GM21528 (cell line): ENCODE data around the gene ZBTB9.

ENCODE experiments used
- ATAC-seq: cut with Tn5 transposase; IDR thresholded peaks from one replicate; pipeline ENCODE4 v1.9.1; 2021; ENCODE audit warnings: mild to moderate bottlenecking, moderate library complexity; ENCODE audit not compliant: unreplicated experiment, low FRiP score

ZBTB9 gene

GRCh38 chr6:33454009-33454946, at the start of gene ZBTB9:
Gene ZBTB9 (plus strand): TSS chr6:33454576. CDS start chr6:33455101, 525 bp downstream.
- ATAC-seq = peak; percentile 96

- ATAC-seq = no peak
Observed at GRCh38 chr6:33404884-33405283, 49.5 kb upstream of the ZBTB9 start.

DNA sequence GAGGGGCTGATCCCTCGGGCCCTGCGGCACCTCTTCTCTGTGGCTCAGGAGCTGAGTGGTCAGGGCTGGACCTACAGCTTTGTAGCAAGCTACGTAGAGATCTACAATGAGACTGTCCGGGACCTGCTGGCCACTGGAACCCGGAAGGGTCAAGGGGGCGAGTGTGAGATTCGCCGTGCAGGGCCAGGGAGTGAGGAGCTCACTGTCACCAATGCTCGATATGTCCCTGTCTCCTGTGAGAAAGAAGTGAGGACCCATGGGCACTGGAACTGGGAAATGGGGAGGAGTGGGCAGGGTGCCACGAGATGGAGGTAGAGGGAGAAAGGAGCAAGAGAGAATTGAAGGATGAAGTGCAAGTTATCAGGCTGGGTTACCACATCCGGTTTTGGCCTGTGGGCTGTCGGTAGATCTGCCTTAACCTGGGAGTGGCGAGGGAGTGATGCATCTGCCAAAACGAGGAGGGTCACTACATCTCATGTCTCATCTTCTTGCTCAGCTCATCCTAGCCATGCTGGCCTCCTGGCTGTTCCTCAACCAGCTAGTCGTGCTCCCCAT, 48.9 kb upstream of the ZBTB9 start:
- no peak for ATAC-seq

DNA sequence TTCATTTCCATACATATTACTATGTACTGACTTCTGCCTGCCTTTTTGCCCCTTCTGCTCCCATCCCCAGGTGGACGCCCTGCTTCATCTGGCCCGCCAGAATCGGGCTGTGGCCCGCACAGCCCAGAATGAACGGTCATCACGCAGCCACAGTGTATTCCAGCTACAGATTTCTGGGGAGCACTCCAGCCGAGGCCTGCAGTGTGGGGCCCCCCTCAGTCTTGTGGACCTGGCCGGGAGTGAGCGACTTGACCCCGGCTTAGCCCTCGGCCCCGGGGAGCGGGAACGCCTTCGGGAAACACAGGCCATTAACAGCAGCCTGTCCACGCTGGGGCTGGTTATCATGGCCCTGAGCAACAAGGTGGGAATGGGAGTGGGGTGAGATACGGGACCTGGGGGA, 48.2 kb upstream of the ZBTB9 start:
- ATAC-seq = no peak

DNA sequence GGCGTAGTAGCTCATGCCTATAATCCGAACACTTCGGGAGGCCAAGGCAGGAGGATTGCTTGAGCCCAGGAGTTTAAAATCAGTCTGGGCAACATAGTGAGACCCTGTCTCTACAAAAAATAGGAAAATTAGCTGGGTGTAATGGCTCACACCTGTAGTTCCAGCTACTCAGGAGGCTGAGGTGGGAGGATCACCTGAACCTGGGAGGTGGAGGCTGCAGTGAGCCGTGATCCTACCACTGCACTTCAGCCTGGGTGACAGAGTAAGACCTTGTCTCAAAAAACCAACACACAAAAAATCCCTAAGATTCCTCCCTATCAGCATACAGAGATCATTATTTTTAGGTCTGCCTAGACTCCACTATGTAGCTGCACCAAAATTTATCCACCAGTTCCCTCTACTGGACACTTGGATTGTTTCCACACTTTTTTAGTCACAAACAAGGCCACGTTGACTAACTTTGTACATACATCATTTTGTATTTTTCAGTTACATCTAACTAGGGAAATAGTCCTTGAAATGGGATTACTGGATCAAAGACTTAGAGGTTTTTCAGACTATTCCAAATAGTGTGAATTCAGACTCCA, 47.2 kb upstream of the ZBTB9 start:
- no peak for ATAC-seq

DNA sequence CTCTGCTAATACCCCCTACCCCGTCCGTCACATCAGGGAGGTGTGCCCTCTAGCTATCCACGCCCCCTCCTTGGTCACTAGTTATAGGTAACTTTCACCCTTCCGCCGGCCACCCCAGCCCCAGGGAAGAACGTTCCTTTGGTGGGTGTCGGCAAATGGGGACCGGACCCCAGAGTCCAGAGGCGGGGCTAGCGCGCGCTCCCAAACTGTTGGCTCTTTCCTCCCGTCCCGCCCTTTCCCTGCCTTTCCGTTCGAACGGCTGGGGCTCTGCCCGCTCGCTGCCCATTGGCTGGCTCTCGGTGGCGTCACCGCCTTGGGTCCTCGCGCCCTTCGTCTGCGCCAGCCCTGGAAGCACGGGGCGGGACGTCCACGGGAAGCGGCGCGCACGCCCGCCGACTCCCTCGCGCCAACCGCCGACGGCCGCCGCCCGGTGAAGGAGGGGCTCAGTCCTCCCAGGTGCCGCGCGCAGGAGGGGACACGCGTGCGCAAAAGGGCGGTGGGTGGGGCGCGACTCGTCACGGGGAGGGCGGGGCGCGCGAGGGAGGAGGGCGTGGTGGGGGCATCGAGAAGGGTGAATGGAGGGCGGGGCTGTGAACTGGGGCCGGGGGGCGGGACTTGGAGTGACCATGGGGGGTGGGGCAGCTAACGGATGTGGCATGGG, 44.2 kb upstream of the ZBTB9 start:
- peak; percentile 61 for ATAC-seq

DNA sequence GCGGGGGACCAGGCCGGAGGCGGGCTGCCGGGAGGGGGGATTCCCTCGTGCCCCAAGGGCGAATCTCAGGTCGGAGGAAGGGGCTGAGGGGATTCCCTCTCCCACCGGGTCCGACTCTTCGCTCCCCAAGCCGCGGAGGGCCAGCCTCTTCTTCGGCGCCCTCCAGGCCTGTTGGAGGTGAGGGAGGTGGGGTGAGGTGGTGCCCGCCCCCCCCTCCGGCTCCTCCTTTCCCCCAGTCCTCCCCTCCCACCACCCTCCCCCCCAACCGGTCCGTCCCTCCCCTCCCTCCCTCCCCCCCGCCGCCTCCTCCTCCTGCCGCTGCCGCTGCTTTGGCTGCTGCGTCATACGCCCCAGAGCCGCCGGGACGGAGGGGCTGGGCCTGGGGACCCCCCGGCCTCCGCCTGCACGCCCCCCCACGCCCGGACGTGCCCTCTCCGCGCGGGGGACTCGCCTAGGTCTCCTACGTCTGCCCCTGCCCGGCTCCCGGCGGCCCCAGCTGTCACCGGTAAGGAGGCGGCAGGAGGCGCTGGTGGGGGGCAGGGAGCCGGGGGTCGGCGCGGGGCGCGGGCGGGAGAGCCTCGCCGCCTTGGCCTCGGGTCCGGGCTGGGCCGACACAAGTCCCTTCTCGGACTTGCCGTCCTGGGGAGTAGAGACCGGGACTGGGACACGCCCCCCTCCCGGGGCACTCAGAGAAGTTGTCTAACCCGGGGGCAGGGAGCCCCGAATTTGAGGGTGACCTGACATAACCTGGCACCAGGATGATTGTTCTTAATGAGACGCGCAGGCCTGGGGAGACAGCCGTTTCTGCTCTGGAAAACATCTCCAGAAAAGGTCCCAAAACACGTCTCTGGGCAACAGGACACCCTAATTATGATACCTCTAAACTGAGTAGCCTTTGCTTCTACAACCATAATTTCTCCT, 43.4 kb upstream of the ZBTB9 start, which contains the start of gene PHF1:
Gene PHF1 (plus strand): TSS at position 304 of the 921 bp plus-strand sequence. CDS start 1,250 bp downstream, outside the sequence.
- ATAC-seq = peak; percentile 38

DNA sequence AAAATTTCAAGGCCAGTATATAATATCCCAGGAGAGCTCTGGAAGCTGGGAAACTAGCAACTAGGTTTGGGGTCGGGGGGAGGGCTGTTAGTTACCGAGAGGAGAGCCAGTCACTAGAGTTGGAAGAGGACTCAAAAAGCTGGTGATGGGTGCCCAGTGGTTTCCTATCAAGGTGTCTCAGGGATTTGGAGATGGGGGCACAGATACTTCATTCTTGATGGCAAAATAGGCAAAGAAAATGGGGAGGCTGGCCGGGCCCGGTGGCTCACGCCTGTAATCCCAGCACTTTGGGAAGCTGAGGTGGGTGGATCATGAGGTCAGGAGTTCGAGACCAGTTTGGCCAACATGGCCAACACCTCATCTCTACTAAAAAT, 42.8 kb upstream of the ZBTB9 start:
- ATAC-seq = no peak

DNA sequence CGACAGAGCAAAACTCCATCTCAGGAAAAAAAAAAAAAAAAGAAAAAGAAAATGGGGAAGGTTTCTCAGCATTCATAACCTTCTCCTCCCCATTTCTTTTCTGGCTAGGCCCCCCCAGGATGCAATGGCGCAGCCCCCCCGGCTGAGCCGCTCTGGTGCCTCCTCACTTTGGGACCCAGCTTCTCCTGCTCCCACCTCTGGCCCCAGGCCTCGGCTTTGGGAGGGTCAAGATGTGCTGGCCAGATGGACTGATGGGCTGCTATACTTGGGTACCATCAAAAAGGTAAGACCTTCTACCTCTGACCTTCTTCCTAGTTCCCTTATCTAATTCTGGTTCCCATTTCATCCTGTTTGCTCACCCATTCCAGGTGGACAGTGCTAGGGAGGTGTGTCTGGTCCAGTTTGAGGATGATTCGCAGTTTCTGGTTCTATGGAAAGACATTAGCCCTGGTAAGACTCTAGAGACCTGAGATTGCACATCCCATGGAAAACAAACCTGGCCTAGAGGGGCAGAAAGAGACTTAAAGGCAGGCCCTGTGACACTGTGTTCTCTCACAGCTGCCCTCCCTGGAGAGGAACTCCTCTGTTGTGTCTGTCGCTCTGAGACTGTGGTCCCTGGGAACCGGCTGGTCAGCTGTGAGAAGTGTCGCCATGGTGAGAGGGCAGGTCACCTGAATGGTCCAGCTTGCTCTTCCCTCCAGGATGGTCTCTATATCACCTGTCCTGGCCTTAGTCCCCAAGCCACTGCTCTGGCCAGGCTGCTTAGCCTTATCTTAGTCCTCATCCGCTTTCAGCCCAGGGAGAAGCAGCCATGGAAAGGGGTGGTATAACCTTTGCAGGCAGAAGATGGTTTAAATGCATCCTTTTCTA, 42.0 kb upstream of the ZBTB9 start:
- ATAC-seq = no peak

GRCh38 chr6:33413241-33414120, 40.9 kb upstream of the ZBTB9 start:
- no peak for ATAC-seq

GRCh38 chr6:33414592-33415271, 39.6 kb upstream of the ZBTB9 start:
- no peak for ATAC-seq

DNA sequence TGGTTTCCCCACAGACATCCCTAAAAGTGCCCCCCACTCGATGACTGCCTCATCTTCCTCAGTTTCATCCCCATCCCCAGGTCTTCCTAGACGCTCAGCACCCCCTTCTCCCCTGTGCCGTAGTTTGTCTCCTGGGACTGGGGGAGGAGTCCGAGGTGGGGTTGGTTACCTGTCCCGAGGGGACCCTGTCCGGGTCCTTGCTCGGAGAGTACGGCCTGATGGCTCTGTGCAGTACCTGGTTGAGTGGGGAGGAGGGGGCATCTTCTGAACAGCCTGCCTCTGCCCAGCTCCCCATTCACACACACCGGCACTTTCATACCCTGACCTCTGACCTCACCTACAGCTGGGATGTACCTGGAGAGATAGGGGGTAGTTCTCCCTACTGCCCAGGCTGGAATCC, 38.5 kb upstream of the ZBTB9 start:
- no peak for ATAC-seq

GRCh38 chr6:33416386-33417127, 37.8 kb upstream of the ZBTB9 start:
- no peak for ATAC-seq

- ATAC-seq = no peak
Observed at GRCh38 chr6:33417128-33417902, 37.1 kb upstream of the ZBTB9 start.

GRCh38 chr6:33417903-33418689, 36.3 kb upstream of the ZBTB9 start, which contains the start of gene CUTA:
Gene CUTA (minus strand): TSS chr6:33418107. CDS start chr6:33418000, 107 bp downstream.
- peak; percentile 83 for ATAC-seq
